GM12875 (cell line): ENCODE data around the gene HMG20A.

Source experiments
- H3K4me3 ChIP-seq: one replicate; pipeline ENCODE4 v1.5.1; 2011; ENCODE audit warnings: low read depth, low read length, control low read depth
- TF ChIP-seq, protein P1 (sequence below): IDR thresholded peaks from 2 replicates; pipeline ENCODE4 v1.5.1; 2011; ENCODE audit warnings: low read depth, mild to moderate bottlenecking, control low read depth, inconsistent platforms, low read length, moderate library complexity, borderline replicate concordance; ENCODE audit not compliant: insufficient read depth

The HMG20A gene

GRCh38 chr15:77454951-77455350, 34.3 kb downstream of the HMG20A start:
- TF ChIP-seq, protein P1, sequence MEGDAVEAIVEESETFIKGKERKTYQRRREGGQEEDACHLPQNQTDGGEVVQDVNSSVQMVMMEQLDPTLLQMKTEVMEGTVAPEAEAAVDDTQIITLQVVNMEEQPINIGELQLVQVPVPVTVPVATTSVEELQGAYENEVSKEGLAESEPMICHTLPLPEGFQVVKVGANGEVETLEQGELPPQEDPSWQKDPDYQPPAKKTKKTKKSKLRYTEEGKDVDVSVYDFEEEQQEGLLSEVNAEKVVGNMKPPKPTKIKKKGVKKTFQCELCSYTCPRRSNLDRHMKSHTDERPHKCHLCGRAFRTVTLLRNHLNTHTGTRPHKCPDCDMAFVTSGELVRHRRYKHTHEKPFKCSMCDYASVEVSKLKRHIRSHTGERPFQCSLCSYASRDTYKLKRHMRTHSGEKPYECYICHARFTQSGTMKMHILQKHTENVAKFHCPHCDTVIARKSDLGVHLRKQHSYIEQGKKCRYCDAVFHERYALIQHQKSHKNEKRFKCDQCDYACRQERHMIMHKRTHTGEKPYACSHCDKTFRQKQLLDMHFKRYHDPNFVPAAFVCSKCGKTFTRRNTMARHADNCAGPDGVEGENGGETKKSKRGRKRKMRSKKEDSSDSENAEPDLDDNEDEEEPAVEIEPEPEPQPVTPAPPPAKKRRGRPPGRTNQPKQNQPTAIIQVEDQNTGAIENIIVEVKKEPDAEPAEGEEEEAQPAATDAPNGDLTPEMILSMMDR: no peak

DNA sequence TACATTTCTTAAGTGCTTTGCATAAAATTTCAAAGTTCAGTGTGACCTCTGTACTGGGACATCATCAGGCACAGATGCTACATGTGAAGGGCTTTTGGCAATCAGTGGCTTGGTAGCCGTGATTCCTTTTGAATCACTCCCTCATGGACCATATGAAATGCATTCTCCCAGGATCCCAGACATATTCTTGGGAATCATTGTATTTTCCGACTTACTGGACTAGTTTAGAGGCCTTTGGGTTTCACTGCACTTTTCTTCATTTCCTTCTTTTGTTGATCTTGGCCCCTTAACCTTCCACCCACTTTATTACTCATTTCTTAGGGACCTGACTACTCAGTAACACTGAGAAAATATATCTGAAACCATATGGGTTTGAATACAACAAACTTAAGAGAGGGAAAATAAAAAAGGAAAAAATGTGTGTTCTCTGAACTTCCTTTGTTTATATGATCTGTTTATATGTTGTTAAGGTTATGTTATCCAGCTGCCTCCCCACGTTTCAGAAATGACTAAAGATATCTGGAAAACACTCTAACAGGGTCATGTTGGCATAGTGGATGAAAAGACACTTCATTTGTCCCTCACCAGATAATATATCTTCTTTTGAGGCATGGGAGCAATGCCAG, 35.1 kb downstream of the HMG20A start:
- TF ChIP-seq, protein P1: no peak
- no peak overlapping the region for H3K4me3 ChIP-seq

More at GRCh38 chr15:77454951-77455350, 34.3 kb downstream of the HMG20A start:
- no peak overlapping the region for H3K4me3 ChIP-seq

DNA sequence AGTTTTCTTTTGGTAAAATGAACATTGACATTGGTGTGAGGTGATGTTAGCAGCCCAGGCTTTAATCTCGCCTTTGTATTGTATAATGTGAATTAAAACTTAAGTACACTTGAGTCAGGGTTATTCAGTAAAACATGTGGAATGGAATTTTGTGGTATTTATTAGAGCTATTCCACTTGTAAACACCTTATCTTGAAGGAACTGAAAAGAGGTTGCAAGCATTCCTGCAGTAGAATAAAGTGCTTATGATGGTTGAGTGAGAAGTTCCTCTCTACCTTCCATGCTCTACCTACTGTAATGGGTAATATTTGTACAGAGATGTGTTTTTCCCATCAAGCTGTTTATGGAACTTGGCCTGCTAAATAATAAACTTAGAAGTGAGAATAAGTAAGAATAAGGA, 36.1 kb downstream of the HMG20A start:
- TF ChIP-seq, protein P1: no peak
- H3K4me3 ChIP-seq: no peak overlapping the region

GRCh38 chr15:77457191-77457904, 36.7 kb downstream of the HMG20A start:
- H3K4me3 ChIP-seq: no peak overlapping the region
- TF ChIP-seq, protein P1: no peak

DNA sequence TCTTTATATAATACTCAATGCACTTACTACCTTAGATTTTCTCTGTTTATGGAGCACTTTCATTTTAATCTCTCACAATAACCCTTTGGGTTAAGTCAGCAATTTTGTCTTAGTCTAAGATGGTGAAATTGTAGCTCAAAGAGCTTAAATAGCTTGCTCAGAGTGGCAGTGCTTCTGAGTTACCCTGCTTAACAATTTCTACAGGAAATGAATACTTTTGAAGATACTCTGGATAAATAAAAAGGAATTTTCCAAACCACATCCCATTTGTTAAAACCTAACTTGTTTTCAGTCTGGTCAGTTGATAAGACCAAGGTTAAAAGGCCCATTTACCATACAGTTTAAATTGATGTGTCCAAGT, 37.2 kb downstream of the HMG20A start:
- TF ChIP-seq, protein P1: no peak
- H3K4me3 ChIP-seq: no peak overlapping the region

DNA sequence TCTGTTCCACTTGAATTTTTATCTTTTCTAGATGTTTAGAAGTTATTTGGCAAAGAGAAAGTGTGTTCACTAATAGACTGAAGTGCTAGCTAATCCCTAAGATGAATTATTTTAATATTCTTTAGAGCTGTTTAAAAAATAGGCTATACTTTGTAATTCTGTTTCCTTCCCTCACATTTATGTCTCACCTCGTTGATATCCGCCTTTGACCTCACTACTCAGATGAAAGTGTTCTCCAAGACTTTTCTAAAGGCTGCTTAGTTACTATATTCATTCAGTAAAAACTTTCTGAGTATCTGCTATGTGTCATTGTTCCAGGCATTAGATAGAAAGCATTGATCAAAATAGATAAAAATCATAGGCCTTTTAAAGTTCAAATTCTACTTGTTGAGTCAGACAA, 38.3 kb downstream of the HMG20A start:
- TF ChIP-seq, protein P1: no peak
- H3K4me3 ChIP-seq: no peak overlapping the region

- no peak overlapping the region for H3K4me3 ChIP-seq
- TF ChIP-seq, protein P1: no peak
Measured at GRCh38 chr15:77461486-77461885, 40.8 kb downstream of the HMG20A start.
